ENCODE data around the gene IZUMO1R. TPM values are rescaled to one million over a fixed set of nuclear protein-coding genes. Genes with fewer than 3 reads are reported as not detected.
"Not testable (repeated sequence)": the region's sequence is repeated elsewhere in the genome, so short reads cannot be mapped to it uniquely, and the experiment has no call there.

IZUMO1R gene
- total RNA-seq, result not detected

- Mint-ChIP-seq H3K27me3 (ENCODE audit: low read depth) (peaks cover 3% of the 10 kb centered on the region), H3K27ac (no peak within 1 kb of the TSS), H3K4me1 (ENCODE audit: low read depth) (no peaks in the 10 kb centered on the region), H3K4me3 (no peak within 1 kb of the TSS), H3K36me3 (ENCODE audit: low read depth) (no peaks in the 10 kb centered on the region), H3K9me3 (no peaks in the 10 kb centered on the region)
- DNase-seq, result no peak
- intact Hi-C loops (cut with micrococcal nuclease), result no loop called here
- CTCF ChIA-PET, result interaction anchor here (0.6 kb wide), 1 partner anchor 223 kb away, joined by 3 read pairs; no protein-coding TSS in a partner anchor
These were observed at the start of gene IZUMO1R for GRCh38 chr11:94303966-94304958. IZUMO1R (plus strand) TSS chr11:94304580; CDS start chr11:94305637, 1,057 bp downstream.

- CTCF ChIA-PET, result no interaction called here
- Mint-ChIP-seq H3K4me1 (ENCODE audit: low read depth) (no peaks in the 10 kb centered on the region), H3K4me3 (no peak overlapping the region), H3K36me3 (ENCODE audit: low read depth) (no peaks in the 10 kb centered on the region), H3K9me3 (peaks cover 9% of the 10 kb centered on the region), H3K27me3 (ENCODE audit: low read depth) (no peaks in the 10 kb centered on the region), H3K27ac (no peak overlapping the region)
- DNase-seq, result no peak
- intact Hi-C loops (cut with micrococcal nuclease), result no loop called here
These were observed 32.5 kb upstream of the IZUMO1R start for GRCh38 chr11:94271885-94272372.

DNA sequence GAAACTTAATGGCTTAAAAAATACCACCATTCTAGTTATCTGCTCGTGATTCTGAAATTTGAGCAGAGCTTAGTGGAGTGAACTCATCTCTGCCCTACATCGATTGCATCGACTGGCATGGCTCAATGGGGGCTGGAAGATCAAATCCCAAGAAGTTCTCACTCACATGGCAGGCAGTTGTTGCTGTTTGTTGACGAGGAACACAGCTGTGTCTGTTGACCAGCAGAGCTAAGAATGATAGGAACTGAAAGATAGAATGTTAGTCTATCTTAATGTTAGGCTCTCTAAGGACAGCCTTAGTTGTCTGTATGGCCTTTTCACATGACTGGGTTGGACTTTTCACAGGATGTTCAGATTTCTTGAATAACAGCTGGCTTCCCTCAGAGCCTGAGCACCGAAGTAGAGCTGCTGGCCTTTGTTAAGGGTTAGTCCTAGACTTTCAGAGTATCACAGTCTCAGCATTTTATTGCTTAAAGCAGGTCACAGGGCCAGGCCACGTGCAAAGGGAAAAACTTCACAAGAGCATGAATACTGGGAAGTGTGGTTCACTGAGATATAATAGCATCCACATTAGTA, 31.6 kb upstream of the IZUMO1R start:
- CTCF ChIA-PET, result interaction anchor here (0.6 kb wide), 1 partner anchor 82 kb away, joined by 3 read pairs; no protein-coding TSS in a partner anchor
- intact Hi-C loops (cut with micrococcal nuclease), result no loop called here
- H3K27me3 Mint-ChIP-seq (ENCODE audit: low read depth), result no peaks in the 10 kb centered on the region
- H3K4me3 Mint-ChIP-seq, result no peak overlapping the region
- DNase-seq, result no peak
- H3K9me3 Mint-ChIP-seq, result peaks cover 6% of the 10 kb centered on the region
- no peaks in the 10 kb centered on the region for H3K36me3 Mint-ChIP-seq (ENCODE audit: low read depth)
- H3K4me1 Mint-ChIP-seq (ENCODE audit: low read depth), result no peaks in the 10 kb centered on the region
- no peak overlapping the region for H3K27ac Mint-ChIP-seq

DNA sequence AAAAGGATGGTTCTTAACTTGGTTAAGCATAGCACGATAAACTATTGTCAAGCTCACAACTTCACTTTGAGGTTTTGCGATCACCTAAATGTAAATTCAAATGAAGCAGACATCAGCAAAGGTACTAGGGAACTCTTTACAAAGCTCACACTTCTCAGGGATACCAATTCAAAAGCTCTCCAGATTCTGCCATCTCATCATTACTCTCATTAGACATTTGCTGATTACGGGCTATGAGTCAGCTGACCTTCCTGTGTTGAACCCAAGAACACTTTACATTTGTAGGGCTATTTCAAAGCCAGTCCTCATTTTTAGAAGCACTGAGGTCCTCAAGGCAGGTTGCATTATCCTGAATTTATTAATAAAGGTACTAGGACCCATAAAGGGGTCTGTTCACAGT, 28.4 kb upstream of the IZUMO1R start:
- Mint-ChIP-seq H3K27ac (no peak overlapping the region), H3K36me3 (ENCODE audit: low read depth) (no peaks in the 10 kb centered on the region), H3K9me3 (no peaks in the 10 kb centered on the region), H3K4me3 (no peak overlapping the region), H3K4me1 (ENCODE audit: low read depth) (no peaks in the 10 kb centered on the region), H3K27me3 (ENCODE audit: low read depth) (no peaks in the 10 kb centered on the region)
- CTCF ChIA-PET, result no interaction called here
- DNase-seq, result no peak
- intact Hi-C loops (cut with micrococcal nuclease), result no loop called here

DNA sequence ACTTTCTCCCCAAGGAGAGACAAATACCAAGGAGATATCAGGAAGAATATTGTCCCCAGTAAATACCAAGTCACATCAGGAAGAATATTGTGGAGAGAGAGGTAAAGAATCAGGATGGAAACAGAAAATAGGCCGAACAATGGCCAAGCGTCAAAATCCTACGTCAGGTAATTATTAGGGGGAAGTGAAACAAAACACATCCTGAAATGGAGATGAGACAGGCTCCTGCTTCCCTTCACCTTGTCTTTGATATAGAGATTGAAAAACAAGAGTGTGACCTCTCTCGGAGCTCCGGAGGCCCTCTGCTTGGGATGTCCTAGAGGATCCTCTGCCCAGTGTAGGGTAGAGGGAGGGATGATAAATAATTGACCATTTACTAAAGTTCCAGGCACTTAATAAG, 27.4 kb upstream of the IZUMO1R start:
- H3K27ac Mint-ChIP-seq, result no peak overlapping the region
- no peaks in the 10 kb centered on the region for H3K36me3 Mint-ChIP-seq (ENCODE audit: low read depth)
- no peaks in the 10 kb centered on the region for H3K9me3 Mint-ChIP-seq
- CTCF ChIA-PET, result no interaction called here
- DNase-seq, result no peak
- intact Hi-C loops (cut with micrococcal nuclease), result no loop called here
- no peaks in the 10 kb centered on the region for H3K27me3 Mint-ChIP-seq (ENCODE audit: low read depth)
- H3K4me3 Mint-ChIP-seq, result no peak overlapping the region
- H3K4me1 Mint-ChIP-seq (ENCODE audit: low read depth), result no peaks in the 10 kb centered on the region

GRCh38 chr11:94278207-94278606, 26.2 kb upstream of the IZUMO1R start:
- H3K36me3 Mint-ChIP-seq (ENCODE audit: low read depth); DNase-seq; H3K4me1 Mint-ChIP-seq (ENCODE audit: low read depth); H3K4me3 Mint-ChIP-seq; H3K27ac Mint-ChIP-seq; intact Hi-C loops (cut with micrococcal nuclease); H3K9me3 Mint-ChIP-seq; H3K27me3 Mint-ChIP-seq (ENCODE audit: low read depth); CTCF ChIA-PET: not testable (repeated sequence)

DNA sequence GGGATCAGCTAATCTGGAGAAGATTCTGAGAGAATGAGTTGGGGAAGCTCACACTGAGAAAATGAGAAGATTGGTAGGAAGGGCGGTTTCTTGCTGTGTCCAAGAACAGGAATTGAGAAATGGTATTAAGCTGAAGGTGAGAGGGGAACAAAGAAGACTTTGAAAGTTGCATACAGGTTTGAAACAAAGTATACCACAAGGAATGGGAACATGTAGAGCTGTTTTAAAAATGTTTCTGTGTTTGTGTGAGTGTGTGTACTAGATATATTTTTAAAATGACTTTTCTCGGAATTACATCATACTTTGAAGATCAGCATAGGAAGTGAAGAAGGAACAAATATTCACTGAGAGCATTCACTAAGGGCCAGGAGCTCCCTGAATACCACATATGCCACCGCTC, 24.4 kb upstream of the IZUMO1R start:
- Mint-ChIP-seq H3K36me3 (ENCODE audit: low read depth) (no peaks in the 10 kb centered on the region), H3K27ac (no peak overlapping the region), H3K4me1 (ENCODE audit: low read depth) (no peaks in the 10 kb centered on the region), H3K27me3 (ENCODE audit: low read depth) (peaks cover 6% of the 10 kb centered on the region), H3K4me3 (no peak overlapping the region), H3K9me3 (no peaks in the 10 kb centered on the region)
- DNase-seq, result no peak
- intact Hi-C loops (cut with micrococcal nuclease), result no loop called here
- CTCF ChIA-PET, result no interaction called here

DNA sequence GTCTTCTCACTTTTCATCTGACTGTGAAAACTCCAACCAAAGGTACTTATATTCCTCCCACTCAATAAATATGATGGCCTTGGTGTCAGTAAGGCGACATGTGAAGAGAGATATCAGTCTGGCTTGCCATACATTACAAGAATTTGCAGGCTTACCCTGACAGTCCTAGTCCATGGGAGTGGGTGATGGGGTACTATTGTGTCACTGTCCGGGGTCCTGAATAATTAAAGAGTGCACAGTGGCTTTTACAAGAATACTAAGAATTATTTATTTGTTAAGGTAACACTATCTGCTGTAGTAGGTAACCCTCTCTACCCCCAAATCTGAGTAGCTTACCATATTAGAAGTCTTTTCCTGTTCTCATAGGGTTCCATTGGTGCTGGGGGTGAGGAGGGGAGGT, 23.1 kb upstream of the IZUMO1R start:
- CTCF ChIA-PET, result no interaction called here
- no peak overlapping the region for H3K4me3 Mint-ChIP-seq
- no peaks in the 10 kb centered on the region for H3K4me1 Mint-ChIP-seq (ENCODE audit: low read depth)
- peaks cover 6% of the 10 kb centered on the region for H3K27me3 Mint-ChIP-seq (ENCODE audit: low read depth)
- no peaks in the 10 kb centered on the region for H3K36me3 Mint-ChIP-seq (ENCODE audit: low read depth)
- H3K27ac Mint-ChIP-seq, result no peak overlapping the region
- intact Hi-C loops (cut with micrococcal nuclease), result no loop called here
- no peaks in the 10 kb centered on the region for H3K9me3 Mint-ChIP-seq
- no peak for DNase-seq

GRCh38 chr11:94283678-94284077, 20.7 kb upstream of the IZUMO1R start:
- H3K27me3 Mint-ChIP-seq (ENCODE audit: low read depth), result peaks cover 8% of the 10 kb centered on the region
- no peak overlapping the region for H3K27ac Mint-ChIP-seq
- H3K4me1 Mint-ChIP-seq (ENCODE audit: low read depth), result no peaks in the 10 kb centered on the region
- CTCF ChIA-PET, result no interaction called here
- no peaks in the 10 kb centered on the region for H3K36me3 Mint-ChIP-seq (ENCODE audit: low read depth)
- intact Hi-C loops (cut with micrococcal nuclease), result no loop called here
- no peak for DNase-seq
- H3K4me3 Mint-ChIP-seq, result no peak overlapping the region
- no peaks in the 10 kb centered on the region for H3K9me3 Mint-ChIP-seq

GRCh38 chr11:94295534-94295933, 8.8 kb upstream of the IZUMO1R start:
- Mint-ChIP-seq H3K27ac (no peak overlapping the region), H3K27me3 (ENCODE audit: low read depth) (peaks cover 3% of the 10 kb centered on the region), H3K4me1 (ENCODE audit: low read depth) (no peaks in the 10 kb centered on the region), H3K36me3 (ENCODE audit: low read depth) (no peaks in the 10 kb centered on the region), H3K9me3 (no peaks in the 10 kb centered on the region), H3K4me3 (no peak overlapping the region)
- intact Hi-C loops (cut with micrococcal nuclease), result no loop called here
- CTCF ChIA-PET, result no interaction called here
- DNase-seq, result no peak

GRCh38 chr11:94297985-94298576, 6.3 kb upstream of the IZUMO1R start:
- no peaks in the 10 kb centered on the region for H3K4me1 Mint-ChIP-seq (ENCODE audit: low read depth)
- H3K27ac Mint-ChIP-seq, result no peak overlapping the region
- H3K27me3 Mint-ChIP-seq (ENCODE audit: low read depth), result peaks cover 3% of the 10 kb centered on the region
- no peak for DNase-seq
- intact Hi-C loops (cut with micrococcal nuclease), result no loop called here
- H3K4me3 Mint-ChIP-seq, result no peak overlapping the region
- H3K9me3 Mint-ChIP-seq, result no peaks in the 10 kb centered on the region
- no peaks in the 10 kb centered on the region for H3K36me3 Mint-ChIP-seq (ENCODE audit: low read depth)
- CTCF ChIA-PET, result no interaction called here

GRCh38 chr11:94302776-94303175, 1.6 kb upstream of the IZUMO1R start:
- no peak overlapping the region for H3K27ac Mint-ChIP-seq
- intact Hi-C loops (cut with micrococcal nuclease), result no loop called here
- no peaks in the 10 kb centered on the region for H3K36me3 Mint-ChIP-seq (ENCODE audit: low read depth)
- no peak overlapping the region for H3K4me3 Mint-ChIP-seq
- no peak for DNase-seq
- CTCF ChIA-PET, result no interaction called here
- no peaks in the 10 kb centered on the region for H3K9me3 Mint-ChIP-seq
- no peaks in the 10 kb centered on the region for H3K4me1 Mint-ChIP-seq (ENCODE audit: low read depth)
- peaks cover 5% of the 10 kb centered on the region for H3K27me3 Mint-ChIP-seq (ENCODE audit: low read depth)
